Ecto neural progenitor cell (in vitro differentiated cells): ENCODE results near the gene SLC10A2.

Experiments
- DNase-seq: peaks from one replicate; pipeline ENCODE4 v3.0.0-alpha.2; 2018; ENCODE audit warnings: low spot score

Gene SLC10A2

DNA sequence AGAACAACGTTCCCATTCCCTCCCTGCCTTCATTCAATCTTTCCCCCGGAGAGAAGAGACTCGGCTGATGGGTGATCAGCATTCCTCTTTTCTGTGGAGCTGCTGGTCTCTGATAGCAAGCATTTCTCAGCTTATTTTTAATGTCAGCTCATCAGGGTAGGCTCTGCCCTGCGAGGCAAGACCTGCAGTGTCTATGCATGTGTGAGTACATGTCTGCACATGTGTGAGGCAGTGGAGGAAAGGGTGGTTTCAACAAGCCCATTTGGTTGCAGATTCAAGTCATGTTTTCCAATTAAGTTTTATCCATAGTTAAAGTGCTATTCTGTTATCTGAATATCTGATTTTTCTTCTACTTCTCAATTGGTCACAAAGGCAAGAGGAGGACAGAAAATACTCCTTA is 19.5 kb downstream of the SLC10A2 start:
- no peak for DNase-seq

DNA sequence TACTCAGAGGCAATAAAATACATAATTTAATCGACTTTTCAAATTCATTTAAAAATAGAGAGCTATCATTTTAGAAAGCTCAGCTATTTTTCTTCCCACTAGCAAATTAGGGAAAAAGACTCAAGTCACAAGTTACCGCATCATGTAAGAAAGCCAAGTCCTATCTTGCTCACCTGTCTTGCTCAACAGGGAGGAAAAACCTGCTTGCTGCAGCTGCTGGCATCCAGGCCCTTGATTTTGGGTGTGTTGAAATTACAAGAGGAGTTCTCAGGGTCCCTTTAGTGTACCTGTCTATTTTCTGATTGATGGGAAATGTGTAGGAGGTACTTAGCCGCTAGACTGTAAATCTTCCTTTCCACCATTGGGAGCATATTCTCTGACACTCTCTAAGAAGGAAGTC is 22.2 kb downstream of the SLC10A2 start:
- DNase-seq = no peak

DNA sequence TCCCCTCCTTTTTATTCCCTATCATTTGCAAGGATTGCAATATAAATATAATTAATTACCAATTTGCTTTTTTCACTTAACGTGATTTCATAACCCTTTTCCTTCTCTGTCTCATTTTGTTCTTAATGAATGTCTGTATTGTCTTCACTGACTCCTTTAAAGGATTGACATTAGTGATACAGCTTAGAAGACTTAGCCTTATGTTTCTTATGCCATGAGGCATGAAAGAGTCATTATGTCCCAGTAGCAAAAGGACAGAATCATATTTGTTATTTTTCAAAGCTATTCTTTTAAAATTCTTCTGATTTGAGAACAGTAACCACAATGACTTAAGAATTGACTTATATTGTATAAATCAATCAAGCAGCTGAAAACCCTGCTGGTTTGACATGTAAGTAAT is 26.2 kb downstream of the SLC10A2 start:
- no peak for DNase-seq

DNA sequence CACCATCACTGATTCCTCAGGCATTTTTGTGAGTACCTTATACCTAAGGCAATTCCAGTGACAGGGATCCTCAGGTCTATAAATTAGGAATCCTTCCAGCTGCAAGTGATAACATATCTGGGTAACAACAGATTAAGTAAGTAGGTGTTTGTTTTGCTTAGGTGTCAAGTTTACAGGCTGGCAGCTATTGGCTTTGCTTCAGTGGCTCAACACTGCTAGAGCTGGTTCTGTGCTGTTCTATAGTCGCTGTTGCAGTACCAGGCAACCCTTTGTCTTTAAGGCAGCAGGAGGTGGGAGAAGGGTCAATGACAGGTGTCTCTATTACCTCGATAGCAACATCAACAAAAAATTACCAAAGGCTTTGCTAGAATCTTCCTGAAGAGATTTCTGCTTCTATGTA is 27.0 kb downstream of the SLC10A2 start:
- DNase-seq = no peak

- no peak for DNase-seq
Observed at GRCh38 chr13:103036268-103036667, 29.9 kb downstream of the SLC10A2 start.

- DNase-seq = no peak
Observed at GRCh38 chr13:103033999-103034398, 32.2 kb downstream of the SLC10A2 start.

GRCh38 chr13:103031332-103031873 is 34.8 kb downstream of the SLC10A2 start:
- no peak for DNase-seq

DNA sequence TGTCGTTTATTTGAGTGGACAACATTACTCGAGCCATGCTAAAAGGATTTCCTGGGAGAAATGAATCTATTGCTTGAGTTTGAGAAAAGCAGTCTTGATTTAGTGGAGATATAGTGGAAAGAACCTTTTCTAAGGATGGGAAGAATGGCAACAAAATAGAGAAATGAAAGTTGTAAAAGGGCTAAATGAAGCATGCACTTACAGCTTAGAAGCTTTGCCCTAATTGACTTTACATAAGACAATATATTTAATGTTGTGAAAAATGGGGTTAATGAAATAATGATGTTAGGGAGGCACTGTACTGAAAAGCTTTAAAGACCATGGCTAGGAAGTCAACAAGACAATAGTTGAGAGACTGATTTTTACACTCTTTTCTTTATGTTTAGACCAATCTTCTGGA is 35.4 kb downstream of the SLC10A2 start:
- no peak for DNase-seq

DNA sequence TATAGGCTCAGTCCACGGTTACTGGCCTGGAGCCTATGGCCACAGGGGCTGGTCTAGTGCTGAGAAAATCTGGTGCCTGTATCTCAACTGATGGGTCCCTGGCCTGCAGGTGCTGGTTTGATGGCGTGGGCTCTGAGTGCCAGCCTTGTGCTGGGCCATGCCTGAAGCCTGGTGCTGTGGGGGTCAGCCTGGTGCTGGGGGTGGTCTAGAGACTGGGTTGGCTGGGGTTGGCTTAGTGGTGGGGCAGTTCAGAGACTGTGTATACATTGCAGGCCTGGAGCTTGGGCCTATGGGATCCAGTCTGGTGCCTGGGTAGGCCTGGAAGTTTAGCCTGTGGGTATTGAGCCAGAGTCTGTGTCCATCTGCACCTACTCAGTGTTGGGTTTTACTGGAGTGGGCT is 36.4 kb downstream of the SLC10A2 start:
- no peak for DNase-seq

DNA sequence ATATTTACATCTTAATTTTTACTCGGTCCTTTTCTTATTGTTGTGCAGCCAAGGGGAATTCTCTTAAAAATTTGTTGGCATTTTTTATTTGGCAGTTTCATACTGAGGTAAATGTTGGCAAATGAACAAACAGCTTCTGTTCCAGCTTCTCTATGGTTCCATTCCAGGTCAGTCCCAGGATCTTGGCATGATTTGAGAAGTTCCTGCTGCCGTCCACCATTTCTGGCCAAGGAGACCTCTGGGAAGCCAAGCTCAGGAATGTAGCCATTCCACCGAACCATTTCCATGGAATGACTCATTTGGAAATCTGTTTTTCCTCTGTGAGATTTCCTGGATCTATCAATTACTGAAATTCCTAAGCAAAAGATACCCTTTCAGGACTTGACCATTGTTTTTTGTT is 43.9 kb downstream of the SLC10A2 start:
- DNase-seq = no peak

DNA sequence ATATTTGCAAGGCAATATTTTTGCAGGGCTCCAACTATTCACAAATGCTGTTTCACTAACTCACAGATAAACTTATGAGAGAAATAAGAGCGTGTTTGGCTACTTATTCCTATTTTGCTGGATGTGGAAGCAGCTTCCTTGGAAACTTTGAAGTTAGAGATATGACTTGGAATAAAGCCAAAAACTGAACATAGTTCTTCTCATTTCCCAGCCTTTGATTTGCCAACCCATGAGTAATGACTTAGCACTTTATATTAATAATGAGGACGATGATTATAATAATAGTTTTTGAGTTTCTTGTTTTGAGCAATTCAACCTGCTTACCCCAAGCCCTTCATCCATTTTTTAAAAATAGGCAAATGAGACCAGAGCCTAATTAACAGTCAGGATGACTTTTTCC is 47.7 kb downstream of the SLC10A2 start:
- no peak for DNase-seq

- DNase-seq = no peak
Observed at GRCh38 chr13:103012646-103013045, 53.6 kb downstream of the SLC10A2 start.

DNA sequence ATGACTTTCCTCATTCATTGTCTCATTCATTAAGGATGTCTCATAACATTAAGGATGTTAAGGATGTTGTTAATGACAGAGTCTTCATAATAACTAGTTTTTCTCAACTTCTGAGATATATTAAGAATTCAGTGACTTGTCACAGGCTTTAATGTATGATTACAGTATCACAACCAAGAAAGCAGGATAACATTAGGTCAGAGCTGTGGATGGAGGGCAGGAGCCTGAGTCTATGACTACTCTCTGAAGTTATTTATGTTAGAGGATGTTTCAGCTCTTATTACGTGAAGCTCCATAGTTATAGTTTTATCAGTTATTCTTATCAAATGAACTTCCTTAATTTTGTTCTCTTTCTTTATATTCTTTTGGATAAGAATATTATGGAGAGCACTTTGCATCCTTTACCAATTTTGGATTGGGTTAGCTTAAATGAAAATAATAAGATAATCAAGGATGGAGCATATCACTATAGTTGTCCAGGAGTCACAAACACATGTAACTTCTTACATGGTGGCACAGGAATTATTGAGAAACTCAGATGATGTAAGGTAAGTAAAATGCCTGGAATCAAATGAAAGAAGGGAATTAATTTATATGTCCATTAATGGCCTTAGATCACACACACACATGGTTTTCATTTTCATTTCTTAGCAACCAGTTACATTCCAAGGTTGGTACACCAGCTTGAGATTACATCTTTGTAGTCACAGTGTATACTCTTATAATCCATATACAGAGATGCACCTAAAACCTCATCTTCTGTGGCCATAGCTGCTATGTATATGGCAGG is 57.0 kb downstream of the SLC10A2 start:
- no peak for DNase-seq

DNA sequence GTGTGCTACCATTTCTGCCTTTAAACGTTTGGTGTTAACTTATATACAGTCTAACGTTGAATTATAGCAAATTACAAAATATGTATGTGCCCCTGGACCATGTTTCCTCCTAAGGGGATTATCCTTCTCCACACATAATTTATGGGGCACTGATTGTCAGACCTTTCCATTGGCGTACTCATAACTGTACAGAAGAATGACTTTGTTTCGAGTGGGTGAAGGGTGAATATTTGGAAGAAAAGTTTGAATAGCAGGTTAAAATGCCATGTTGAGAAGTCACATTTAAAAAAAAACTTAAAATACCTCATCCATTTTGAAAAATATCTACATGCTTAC is 58.8 kb downstream of the SLC10A2 start:
- DNase-seq = no peak

DNA sequence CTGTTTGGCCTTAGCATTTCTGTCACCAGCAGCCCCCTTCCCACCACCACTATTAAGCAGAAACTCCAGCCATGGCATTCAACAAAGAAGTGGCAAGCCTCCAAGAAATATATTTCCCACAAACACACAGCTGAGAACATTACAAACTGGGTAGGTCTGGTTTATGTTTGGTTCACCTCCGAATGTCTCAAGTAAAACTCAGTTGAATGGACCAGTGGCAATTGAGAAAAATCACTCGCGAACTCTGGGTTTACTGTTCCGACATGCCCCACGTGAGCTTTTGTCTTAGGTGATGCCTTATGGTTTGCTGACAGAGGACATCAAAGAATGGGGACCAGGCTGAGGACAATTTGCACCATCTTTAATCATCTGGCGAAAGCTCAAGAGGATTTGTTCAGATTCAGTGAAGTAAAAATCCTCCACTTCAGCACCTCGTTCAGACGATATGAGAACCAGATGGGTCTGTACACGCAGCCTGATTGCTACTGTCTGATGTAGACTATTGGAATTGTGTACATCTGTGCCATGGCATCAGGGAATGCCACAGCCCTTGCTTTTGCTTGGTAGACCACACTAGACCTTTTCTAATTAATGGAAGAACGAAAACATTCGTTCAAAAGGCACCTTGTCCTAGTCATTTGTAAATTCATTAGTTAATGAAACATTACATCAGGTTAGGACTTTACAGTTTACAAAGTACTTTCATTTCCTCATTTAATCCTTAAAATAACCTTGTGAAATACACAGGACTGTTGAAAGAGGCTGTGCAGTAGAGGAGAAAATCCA is 59.4 kb downstream of the SLC10A2 start:
- no peak for DNase-seq

GRCh38 chr13:103004661-103005345 is 61.4 kb downstream of the SLC10A2 start:
- DNase-seq = no peak

DNA sequence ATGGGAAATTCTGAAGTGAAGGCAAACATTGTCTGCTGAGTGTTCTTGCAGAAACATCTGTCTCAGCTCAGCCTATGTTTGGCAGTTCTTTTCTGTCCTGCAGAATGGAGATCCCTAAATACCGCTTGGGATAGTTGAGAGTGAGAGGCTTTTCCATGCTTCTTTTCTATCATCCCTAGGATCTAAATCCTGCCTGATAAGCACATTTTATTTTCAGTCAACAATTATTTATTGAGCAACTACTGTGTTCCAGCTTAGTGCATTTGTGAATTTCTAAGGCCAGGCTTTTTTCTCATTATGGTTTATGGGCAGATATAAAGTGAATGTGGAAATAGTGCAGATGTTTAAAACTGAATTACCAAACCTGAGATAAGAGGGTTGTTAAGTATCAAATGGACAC is 62.6 kb downstream of the SLC10A2 start:
- DNase-seq = no peak

DNA sequence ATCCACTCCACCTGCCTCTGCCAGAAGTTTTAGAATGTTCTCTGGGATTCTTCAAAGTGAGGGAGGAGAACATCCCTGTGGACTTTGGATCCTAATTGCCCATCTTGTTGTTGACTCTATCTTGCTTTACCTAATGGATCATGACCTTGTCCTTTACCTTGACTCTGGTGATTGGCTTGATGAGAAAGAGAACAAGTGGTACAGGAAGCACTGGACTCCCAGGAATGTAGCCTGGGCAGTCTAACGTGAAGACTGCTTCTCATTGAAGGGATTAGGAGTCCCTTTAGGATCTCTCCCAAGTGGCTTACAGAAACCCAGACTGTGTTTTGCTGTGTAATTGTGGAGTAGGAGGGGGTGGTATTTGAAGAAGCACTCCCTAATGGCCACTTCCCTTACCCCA is 63.9 kb downstream of the SLC10A2 start:
- DNase-seq = no peak

DNA sequence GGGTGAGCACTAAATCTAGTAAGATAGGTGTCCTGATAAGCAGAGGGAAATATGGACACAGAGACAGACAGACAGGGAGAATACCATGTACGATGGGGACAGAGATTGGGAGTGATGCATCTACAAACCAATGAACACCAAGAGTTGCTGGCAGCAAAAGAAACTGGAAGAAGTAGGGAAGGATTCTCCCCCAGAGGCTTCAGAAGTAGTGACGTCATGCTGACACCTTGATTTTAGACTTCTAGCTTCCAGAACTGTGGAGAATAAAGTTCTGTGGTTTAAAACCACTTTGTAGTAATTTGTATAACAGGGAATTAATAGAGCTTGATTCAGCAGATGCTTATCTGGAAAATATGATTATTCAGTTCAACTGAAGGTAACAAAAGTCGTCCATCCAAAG is 66.1 kb downstream of the SLC10A2 start:
- DNase-seq = no peak

DNA sequence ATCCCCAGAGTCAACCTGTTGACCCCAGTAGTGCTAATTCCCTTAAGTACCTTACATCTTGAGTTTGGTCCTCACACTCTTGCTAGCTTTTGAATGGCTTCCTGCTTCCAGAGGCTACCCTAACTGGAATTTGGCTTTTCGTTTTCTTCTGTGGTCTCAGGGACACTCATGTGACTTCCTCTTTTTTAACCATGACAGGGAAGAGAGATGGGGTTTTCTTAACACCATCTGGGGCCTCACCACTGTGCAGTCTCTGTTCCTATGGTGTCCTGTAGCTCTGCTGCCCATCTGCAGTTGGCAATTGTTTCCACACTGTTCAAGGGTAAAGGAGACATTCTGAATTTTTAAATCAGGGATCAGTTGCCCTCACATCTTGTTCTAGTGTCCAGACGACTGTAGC is 66.7 kb downstream of the SLC10A2 start:
- DNase-seq = no peak
